Astrocyte (in vitro differentiated cells and primary cell): Measurements from ENCODE around the gene NPAS3. TPM values are rescaled to one million over a fixed set of nuclear protein-coding genes. Genes with fewer than 3 reads are reported as not detected.

ENCODE experiments used
- DNase-seq: peaks from one replicate; pipeline ENCODE4 v3.0.0-alpha.2; 2010; ENCODE audit warnings: low read depth
- FAIRE-seq: peaks from 2 replicates; lab custom pipeline; 2011; peaks lifted over from hg19 to GRCh38; lab: Jason Lieb, UNC
- H2AFZ ChIP-seq: 2 replicates; pipeline ENCODE4 v1.6.0; 2012; ENCODE audit warnings: low read depth, low read length, inconsistent platforms
- H3K27ac ChIP-seq: 2 replicates; pipeline ENCODE4 v1.5.1; 2011; ENCODE audit warnings: low read depth, low read length, inconsistent platforms
- H3K27me3 ChIP-seq: 2 replicates; pipeline ENCODE4 v1.6.0; 2011; ENCODE audit warnings: low read length, inconsistent platforms; ENCODE audit not compliant: insufficient read depth
- H3K36me3 ChIP-seq: 2 replicates; pipeline ENCODE4 v1.5.1; 2011; ENCODE audit warnings: low read length, inconsistent platforms; ENCODE audit not compliant: insufficient read depth
- H3K4me1 ChIP-seq: 2 replicates; pipeline ENCODE4 v1.5.1; 2011; ENCODE audit warnings: low read length, inconsistent platforms; ENCODE audit not compliant: insufficient read depth
- H3K4me2 ChIP-seq: 2 replicates; pipeline ENCODE4 v1.6.0; 2012; ENCODE audit warnings: low read length, inconsistent platforms
- H3K4me3 ChIP-seq: 2 replicates; pipeline ENCODE4 v1.5.1; 2011; ENCODE audit warnings: low read depth, mild to moderate bottlenecking, low read length, inconsistent platforms; ENCODE audit not compliant: insufficient read depth
- H3K79me2 ChIP-seq: 2 replicates; pipeline ENCODE4 v1.6.0; 2012; ENCODE audit warnings: mild to moderate bottlenecking, low read length, inconsistent platforms; ENCODE audit not compliant: insufficient read depth
- H3K9ac ChIP-seq: 2 replicates; pipeline ENCODE4 v1.6.0; 2012; ENCODE audit warnings: mild to moderate bottlenecking, low read length, inconsistent platforms
- H3K9me3 ChIP-seq: 2 replicates; pipeline ENCODE4 v1.5.1; 2012; ENCODE audit warnings: low read depth, mild to moderate bottlenecking, low read length, inconsistent platforms; ENCODE audit not compliant: insufficient read depth
- H4K20me1 ChIP-seq: 2 replicates; pipeline ENCODE4 v1.6.0; 2012; ENCODE audit warnings: low read length, inconsistent platforms; ENCODE audit not compliant: insufficient read depth
- H3K27ac Mint-ChIP-seq: one replicate; pipeline ENCODE4 v1.8.0; 2021; ENCODE audit warnings: mild to moderate bottlenecking, mixed read lengths; ENCODE audit not compliant: unreplicated experiment
- H3K27me3 Mint-ChIP-seq: one replicate; pipeline ENCODE4 v1.8.0; 2021; ENCODE audit warnings: low read depth, mixed read lengths; ENCODE audit not compliant: unreplicated experiment
- H3K36me3 Mint-ChIP-seq: one replicate; pipeline ENCODE4 v1.8.0; 2021; ENCODE audit warnings: low read depth, mixed read lengths; ENCODE audit not compliant: unreplicated experiment
- H3K4me1 Mint-ChIP-seq: one replicate; pipeline ENCODE4 v1.8.0; 2021; ENCODE audit warnings: low read depth, mixed read lengths; ENCODE audit not compliant: unreplicated experiment
- H3K4me3 Mint-ChIP-seq: one replicate; pipeline ENCODE4 v1.8.0; 2021; ENCODE audit warnings: mild to moderate bottlenecking, moderate library complexity, mixed read lengths; ENCODE audit not compliant: unreplicated experiment
- H3K9me3 Mint-ChIP-seq: one replicate; pipeline ENCODE4 v1.8.0; 2021; ENCODE audit warnings: mild to moderate bottlenecking, mixed read lengths; ENCODE audit not compliant: unreplicated experiment
- CTCF ChIP-seq: IDR thresholded peaks from 2 replicates; pipeline ENCODE4 v1.5.1; 2011; ENCODE audit warnings: low read depth, mild to moderate bottlenecking, inconsistent platforms, low read length, moderate library complexity; ENCODE audit not compliant: insufficient read depth
- EZH2 ChIP-seq: IDR thresholded peaks from 2 replicates; pipeline ENCODE4 v1.6.1; 2012; ENCODE audit warnings: mild to moderate bottlenecking, low read length, inconsistent platforms; ENCODE audit not compliant: insufficient read depth
- total RNA-seq: library from RNA; stranded (reverse); gene quantifications from 2 replicates; pipeline ENCODE4 v1.2.1, GENCODE V29; 2021

NPAS3 gene
- total RNA-seq, 1 donor from 2014 or later = 2.6 TPM

- TF ChIP-seq CTCF = no peak
- no peak for TF ChIP-seq EZH2
These were observed 377.0 kb downstream of the NPAS3 start for GRCh38 chr14:33315721-33316120.

GRCh38 chr14:33317675-33318074, 379.0 kb downstream of the NPAS3 start:
- H3K27ac ChIP-seq = no peak overlapping the region
- no peak overlapping the region for H3K4me3 ChIP-seq
- no peaks in the 10 kb centered on the region for H3K36me3 ChIP-seq
- Mint-ChIP-seq H3K9me3 (no peaks in the 10 kb centered on the region), H3K4me3 (no peak overlapping the region), H3K36me3 (no peaks in the 10 kb centered on the region), H3K27ac (no peak overlapping the region), H3K4me1 (no peaks in the 10 kb centered on the region), H3K27me3 (no peaks in the 10 kb centered on the region)
- no peak overlapping the region for H3K4me2 ChIP-seq
- H3K9me3 ChIP-seq = no peaks in the 10 kb centered on the region
- FAIRE-seq (no peak), DNase-seq (no peak)
- no peak overlapping the region for H2AFZ ChIP-seq
- H3K27me3 ChIP-seq = no peaks in the 10 kb centered on the region
- no peaks in the 10 kb centered on the region for H4K20me1 ChIP-seq
- TF ChIP-seq EZH2 (no peak), CTCF (no peak)
- no peak overlapping the region for H3K9ac ChIP-seq
- H3K79me2 ChIP-seq = no peaks in the 10 kb centered on the region
- H3K4me1 ChIP-seq = no peaks in the 10 kb centered on the region

More at GRCh38 chr14:33315721-33316120, 377.0 kb downstream of the NPAS3 start:
- Histone ChIP-seq H3K27me3 (no peaks in the 10 kb centered on the region), H3K4me2 (no peak overlapping the region), H3K9me3 (no peaks in the 10 kb centered on the region), H3K9ac (no peak overlapping the region), H3K27ac (no peak overlapping the region), H3K4me1 (no peaks in the 10 kb centered on the region), H2AFZ (no peak overlapping the region), H3K79me2 (no peaks in the 10 kb centered on the region), H4K20me1 (no peaks in the 10 kb centered on the region), H3K4me3 (no peak overlapping the region), H3K36me3 (no peaks in the 10 kb centered on the region)
- no peaks in the 10 kb centered on the region for H3K27me3 Mint-ChIP-seq
- DNase-seq (no peak), FAIRE-seq (no peak)
- H3K27ac Mint-ChIP-seq = no peak overlapping the region
- H3K4me1 Mint-ChIP-seq = no peaks in the 10 kb centered on the region
- no peaks in the 10 kb centered on the region for H3K36me3 Mint-ChIP-seq
- no peak overlapping the region for H3K4me3 Mint-ChIP-seq
- H3K9me3 Mint-ChIP-seq = no peaks in the 10 kb centered on the region

GRCh38 chr14:33323979-33324378, 385.3 kb downstream of the NPAS3 start:
- no peak overlapping the region for H2AFZ ChIP-seq
- no peak for TF ChIP-seq EZH2
- no peak for TF ChIP-seq CTCF
- no peaks in the 10 kb centered on the region for H4K20me1 ChIP-seq
- H3K9ac ChIP-seq = no peak overlapping the region
- H3K79me2 ChIP-seq = no peaks in the 10 kb centered on the region
- H3K4me3 Mint-ChIP-seq = no peak overlapping the region
- no peak overlapping the region for H3K4me3 ChIP-seq
- FAIRE-seq = no peak
- H3K9me3 Mint-ChIP-seq = no peaks in the 10 kb centered on the region
- H3K27ac ChIP-seq = no peak overlapping the region
- H3K4me2 ChIP-seq = no peak overlapping the region
- H3K4me1 Mint-ChIP-seq = no peaks in the 10 kb centered on the region
- no peak for DNase-seq
- no peaks in the 10 kb centered on the region for H3K27me3 Mint-ChIP-seq
- no peak overlapping the region for H3K27ac Mint-ChIP-seq
- H3K9me3 ChIP-seq = no peaks in the 10 kb centered on the region
- H3K4me1 ChIP-seq = no peaks in the 10 kb centered on the region
- no peaks in the 10 kb centered on the region for H3K36me3 Mint-ChIP-seq
- H3K27me3 ChIP-seq = no peaks in the 10 kb centered on the region
- no peaks in the 10 kb centered on the region for H3K36me3 ChIP-seq
